HL-60 (cell line): ENCODE results near the gene RSAD2.

Experiments used
- DNase-seq, 2 experiments: peaks; one replicate each; pipeline ENCODE4 v3.0.0-alpha.2; 2010 to 2020; ENCODE audit warnings: low read depth in 1 of 2, low spot score in 1 of 2
- H3K27ac ChIP-seq: fragments of 250-450 bp; sonication (Bioruptor Pico); replicated peaks from 2 replicates; pipeline ENCODE4 v1.5.1; 2020; ENCODE audit warnings: mild to moderate bottlenecking, moderate library complexity
- H3K27me3 ChIP-seq: fragments of 250-450 bp; sonication (Bioruptor Pico); 2 replicates; pipeline ENCODE4 v1.5.1; 2021; ENCODE audit warnings: mild to moderate bottlenecking, moderate library complexity; ENCODE audit not compliant: insufficient read depth, poor library complexity, severe bottlenecking
- H3K4me3 ChIP-seq: replicated peaks from 2 replicates; pipeline ENCODE4 v1.5.1; 2011; ENCODE audit warnings: mild to moderate bottlenecking, control low read depth, low read length; ENCODE audit not compliant: insufficient read depth
- CTCF ChIP-seq: IDR thresholded peaks from one replicate; pipeline ENCODE4 v1.5.1; 2011; ENCODE audit warnings: low read length, control low read depth, inconsistent platforms; ENCODE audit not compliant: insufficient read depth
- GABPA ChIP-seq: IDR thresholded peaks from 2 replicates; pipeline ENCODE4 v1.6.1; 2012; ENCODE audit warnings: low read depth
- POLR2AphosphoS5 ChIP-seq: IDR thresholded peaks from 2 replicates; pipeline ENCODE4 v1.6.1; 2012; ENCODE audit warnings: low read depth
- REST ChIP-seq: IDR thresholded peaks from 2 replicates; pipeline ENCODE4 v1.6.1; 2012; ENCODE audit warnings: low read depth; ENCODE audit not compliant: insufficient replicate concordance
- SPI1 ChIP-seq: IDR thresholded peaks from 2 replicates; pipeline ENCODE4 v1.6.1; 2012; ENCODE audit warnings: low read depth, mild to moderate bottlenecking, borderline replicate concordance

The RSAD2 gene

GRCh38 chr2:6916736-6917070, 39.1 kb downstream of the RSAD2 start:
- no peaks in the 10 kb centered on the region for H3K27me3 ChIP-seq
- no peak overlapping the region; the same call in 1 of the 2 replicates for H3K4me3 ChIP-seq
- TF ChIP-seq GABPA = no peak
- no peak for TF ChIP-seq CTCF
- TF ChIP-seq SPI1 = no peak
- no peak for TF ChIP-seq POLR2AphosphoS5
- H3K27ac ChIP-seq = peak overlapping the region; percentile 44; the same call in 1 of the 2 replicates
- no peak for DNase-seq

- Histone ChIP-seq H3K27ac (peak within 1 kb of the TSS; percentile 50), H3K4me3 (peak within 1 kb of the TSS; percentile 60), H3K27me3 (no peaks in the 10 kb centered on the region)
- DNase-seq = peak in 1 of 2 experiments; percentile 41
- no peak for TF ChIP-seq CTCF
- TF ChIP-seq POLR2AphosphoS5 = peak; percentile 48; the same call in 1 of the 2 replicates
These were observed 39.6 kb downstream of the RSAD2 start, which contains the start of gene RNF144A for GRCh38 chr2:6917071-6917760. Gene RNF144A (plus strand): TSS chr2:6917412. CDS start chr2:6996927, 79,515 bp downstream.

- Histone ChIP-seq H3K27ac (peak overlapping the region; percentile 50), H3K4me3 (peak overlapping the region; percentile 60), H3K27me3 (no peaks in the 10 kb centered on the region)
- no peak for TF ChIP-seq POLR2AphosphoS5
- TF ChIP-seq GABPA = no peak
- no peak for TF ChIP-seq CTCF
- TF ChIP-seq REST = no peak
- TF ChIP-seq SPI1 = no peak
- no peak for DNase-seq
These were observed 40.3 kb downstream of the RSAD2 start for GRCh38 chr2:6917761-6918421.

GRCh38 chr2:6919901-6920742, 42.5 kb downstream of the RSAD2 start:
- Histone ChIP-seq H3K27ac (no peak overlapping the region), H3K27me3 (no peaks in the 10 kb centered on the region), H3K4me3 (no peak overlapping the region)
- TF ChIP-seq POLR2AphosphoS5 (no peak), CTCF (no peak), SPI1 (no peak), GABPA (no peak), REST (no peak)
- no peak for DNase-seq
